Parathyroid adenoma (tissue), 2 donors: ENCODE data around the gene BRD8.
"Not testable (repeated sequence)": the region's sequence is repeated elsewhere in the genome, so short reads cannot be mapped to it uniquely, and the experiment has no call there.

ENCODE experiments used
- H2AFZ ChIP-seq: fragments of 300-600 bp; sonication (generic); one replicate; pipeline ENCODE4 v1.7.0; 2017; ENCODE audit warnings: antibody characterized with exemption, mild to moderate bottlenecking
- H3K27ac ChIP-seq: fragments of 300-600 bp; sonication (generic); one replicate; pipeline ENCODE4 v1.7.0; 2017
- H3K27me3 ChIP-seq: fragments of 300-600 bp; sonication (generic); one replicate; pipeline ENCODE4 v1.7.0; 2017; ENCODE audit warnings: low read length; ENCODE audit not compliant: control insufficient read depth, insufficient read depth
- H3K36me3 ChIP-seq: fragments of 300-600 bp; sonication (generic); one replicate; pipeline ENCODE4 v1.7.0; 2017; ENCODE audit warnings: low read length; ENCODE audit not compliant: control insufficient read depth, insufficient read depth
- H3K4me1 ChIP-seq: fragments of 300-600 bp; sonication (generic); one replicate; pipeline ENCODE4 v1.7.0; 2017; ENCODE audit warnings: control low read depth
- H3K4me2 ChIP-seq: fragments of 300-600 bp; sonication (generic); one replicate; pipeline ENCODE4 v1.7.0; 2017; ENCODE audit warnings: low read length
- H3K4me3 ChIP-seq: fragments of 300-600 bp; sonication (generic); one replicate; pipeline ENCODE4 v1.7.0; 2017; ENCODE audit warnings: low read depth, low read length
- H3K79me2 ChIP-seq: fragments of 300-600 bp; sonication (generic); one replicate; pipeline ENCODE4 v1.7.0; 2017; ENCODE audit warnings: control low read depth
- H3K9ac ChIP-seq: fragments of 300-600 bp; sonication (generic); one replicate; pipeline ENCODE4 v1.7.0; 2017; ENCODE audit warnings: mild to moderate bottlenecking
- H3K9me3 ChIP-seq: fragments of 300-600 bp; sonication (generic); one replicate; pipeline ENCODE4 v1.7.0; 2017; ENCODE audit warnings: low read length; ENCODE audit not compliant: control insufficient read depth
- CTCF ChIP-seq: fragments of 300-600 bp; sonication (generic); IDR thresholded peaks from one replicate; pipeline ENCODE4 v1.7.0; 2017; ENCODE audit warnings: antibody characterized with exemption, mild to moderate bottlenecking
- donor health status: primary hyperparathyroidism.

Gene BRD8

GRCh38 chr5:138213161-138214029 lies 35.0 kb upstream of the BRD8 start, which contains the start of gene CDC23:
Gene CDC23, minus strand, starts transcription at chr5:138213323. Its CDS starts 11 bp downstream, at chr5:138213312.
- Histone ChIP-seq H3K4me2 (peak within 1 kb of the TSS; percentile 91), H3K9ac (peak within 1 kb of the TSS; percentile 22), H3K9me3 (no peaks in the 10 kb centered on the region), H3K4me3 (peak within 1 kb of the TSS; percentile 86), H3K27me3 (no peaks in the 10 kb centered on the region), H3K4me1 (no peaks in the 10 kb centered on the region), H3K36me3 (no peaks in the 10 kb centered on the region), H3K27ac (peak within 1 kb of the TSS; percentile 58), H3K79me2 (peaks cover 29% of the 10 kb centered on the region), H2AFZ (peak within 1 kb of the TSS; percentile 88)
- TF ChIP-seq CTCF, result no peak

- peaks cover 35% of the 10 kb centered on the region for H3K79me2 ChIP-seq
- no peaks in the 10 kb centered on the region for H3K9me3 ChIP-seq
- no peak for TF ChIP-seq CTCF
- H3K9ac ChIP-seq, result peak overlapping the region; percentile 22
- H3K36me3 ChIP-seq, result no peaks in the 10 kb centered on the region
- H3K27me3 ChIP-seq, result no peaks in the 10 kb centered on the region
- peak overlapping the region; percentile 88 for H2AFZ ChIP-seq
- H3K4me2 ChIP-seq, result peak overlapping the region; percentile 91
- peak overlapping the region; percentile 86 for H3K4me3 ChIP-seq
- H3K27ac ChIP-seq, result peak overlapping the region; percentile 58
- no peaks in the 10 kb centered on the region for H3K4me1 ChIP-seq
Observed at GRCh38 chr5:138212828-138213160, 34.4 kb upstream of the BRD8 start.

GRCh38 chr5:138210985-138211384 lies 32.6 kb upstream of the BRD8 start:
- Histone ChIP-seq H3K27ac (no peak overlapping the region), H3K79me2 (peaks cover 35% of the 10 kb centered on the region), H2AFZ (no peak overlapping the region), H3K4me3 (no peak overlapping the region), H3K4me2 (no peak overlapping the region), H3K9me3 (no peaks in the 10 kb centered on the region), H3K36me3 (no peaks in the 10 kb centered on the region), H3K9ac (no peak overlapping the region), H3K27me3 (no peaks in the 10 kb centered on the region), H3K4me1 (no peaks in the 10 kb centered on the region)
- TF ChIP-seq CTCF, result no peak

- H3K36me3 ChIP-seq, H3K27me3 ChIP-seq, H3K4me1 ChIP-seq, H2AFZ ChIP-seq, H3K9me3 ChIP-seq, H3K9ac ChIP-seq, H3K4me3 ChIP-seq, H3K27ac ChIP-seq, H3K4me2 ChIP-seq, H3K79me2 ChIP-seq: not testable (repeated sequence)
Observed at GRCh38 chr5:138193859-138194258, 15.4 kb upstream of the BRD8 start.

- Histone ChIP-seq H3K4me3 (no peak overlapping the region), H3K4me2 (no peak overlapping the region), H3K27me3 (no peaks in the 10 kb centered on the region), H2AFZ (no peak overlapping the region), H3K36me3 (no peaks in the 10 kb centered on the region), H3K4me1 (no peaks in the 10 kb centered on the region), H3K79me2 (peaks cover 3% of the 10 kb centered on the region), H3K9me3 (no peaks in the 10 kb centered on the region), H3K27ac (no peak overlapping the region), H3K9ac (no peak overlapping the region)
- TF ChIP-seq CTCF, result no peak
Observed at GRCh38 chr5:138192826-138193225, 14.4 kb upstream of the BRD8 start.
